H7 (cell line): ENCODE measurements around the gene TBC1D12. TPM values are rescaled to one million over a fixed set of nuclear protein-coding genes. Genes with fewer than 3 reads are reported as not detected.

Experiments used
- DNase-seq: peaks from one replicate; pipeline ENCODE4 v3.0.0; 2012
- H3K27me3 ChIP-seq: 2 replicates; pipeline ENCODE4 v1.6.0; 2011; ENCODE audit warnings: mild to moderate bottlenecking, low read length; ENCODE audit not compliant: control insufficient read depth, insufficient read depth
- H3K36me3 ChIP-seq: replicated peaks from 2 replicates; pipeline ENCODE4 v1.5.1; 2011; ENCODE audit warnings: low read length; ENCODE audit not compliant: control insufficient read depth, insufficient read depth
- H3K4me3 ChIP-seq: 2 replicates; pipeline ENCODE4 v1.5.1; 2011; ENCODE audit warnings: low read depth, mild to moderate bottlenecking, control low read depth, low read length, moderate library complexity; ENCODE audit not compliant: insufficient read depth
- total RNA-seq: library from RNA; depleted of rRNA; stranded (reverse); fragments of >200 nt; shearing (Covaris generic); gene quantifications from 2 replicates; pipeline ENCODE4 v1.2.3, GENCODE V29; 2014

Gene TBC1D12
- total RNA-seq, 1 experiment from 2014 or later, result 4.1 TPM

- no peaks in the 10 kb centered on the region for H3K27me3 ChIP-seq
- H3K36me3 ChIP-seq, result no peaks in the 10 kb centered on the region
- DNase-seq, result no peak
- no peak overlapping the region for H3K4me3 ChIP-seq
Measured at GRCh38 chr10:94451883-94452519, 49.7 kb downstream of the TBC1D12 start.

GRCh38 chr10:94456942-94457341, 54.6 kb downstream of the TBC1D12 start:
- Histone ChIP-seq H3K36me3 (no peaks in the 10 kb centered on the region), H3K27me3 (no peaks in the 10 kb centered on the region), H3K4me3 (no peak overlapping the region)
- no peak for DNase-seq

- no peaks in the 10 kb centered on the region for H3K36me3 ChIP-seq
- no peak overlapping the region for H3K4me3 ChIP-seq
- no peak for DNase-seq
- no peaks in the 10 kb centered on the region for H3K27me3 ChIP-seq
Measured at GRCh38 chr10:94459385-94459784, 57.0 kb downstream of the TBC1D12 start.

GRCh38 chr10:94461503-94461902, 59.2 kb downstream of the TBC1D12 start:
- no peak for DNase-seq
- Histone ChIP-seq H3K27me3 (no peaks in the 10 kb centered on the region), H3K36me3 (no peaks in the 10 kb centered on the region), H3K4me3 (no peak overlapping the region)

GRCh38 chr10:94462130-94462529, 59.8 kb downstream of the TBC1D12 start:
- Histone ChIP-seq H3K27me3 (no peaks in the 10 kb centered on the region), H3K36me3 (no peaks in the 10 kb centered on the region), H3K4me3 (no peak overlapping the region)
- DNase-seq, result no peak

GRCh38 chr10:94465684-94466083, 63.3 kb downstream of the TBC1D12 start:
- Histone ChIP-seq H3K27me3 (no peaks in the 10 kb centered on the region), H3K36me3 (no peaks in the 10 kb centered on the region), H3K4me3 (no peak overlapping the region)
- DNase-seq, result no peak

GRCh38 chr10:94481410-94481809, 79.1 kb downstream of the TBC1D12 start:
- H3K27me3 ChIP-seq, result no peaks in the 10 kb centered on the region
- no peak for DNase-seq
- H3K36me3 ChIP-seq, result no peaks in the 10 kb centered on the region
- H3K4me3 ChIP-seq, result no peak overlapping the region

GRCh38 chr10:94483970-94484369, 81.6 kb downstream of the TBC1D12 start:
- no peaks in the 10 kb centered on the region for H3K36me3 ChIP-seq
- no peak overlapping the region for H3K4me3 ChIP-seq
- DNase-seq, result no peak
- H3K27me3 ChIP-seq, result no peaks in the 10 kb centered on the region

- no peak for DNase-seq
- no peak overlapping the region for H3K4me3 ChIP-seq
- H3K27me3 ChIP-seq, result no peaks in the 10 kb centered on the region
- H3K36me3 ChIP-seq, result no peaks in the 10 kb centered on the region
Measured at GRCh38 chr10:94485094-94485493, 82.8 kb downstream of the TBC1D12 start.

- DNase-seq, result no peak
- Histone ChIP-seq H3K4me3 (no peak overlapping the region), H3K27me3 (no peaks in the 10 kb centered on the region), H3K36me3 (no peaks in the 10 kb centered on the region)
Measured at GRCh38 chr10:94487575-94487974, 85.2 kb downstream of the TBC1D12 start.

GRCh38 chr10:94489107-94489506, 86.8 kb downstream of the TBC1D12 start:
- no peak for DNase-seq
- Histone ChIP-seq H3K36me3 (no peaks in the 10 kb centered on the region), H3K4me3 (no peak overlapping the region), H3K27me3 (no peaks in the 10 kb centered on the region)

GRCh38 chr10:94489976-94490788, 87.8 kb downstream of the TBC1D12 start:
- Histone ChIP-seq H3K4me3 (no peak overlapping the region), H3K36me3 (no peaks in the 10 kb centered on the region), H3K27me3 (no peaks in the 10 kb centered on the region)
- no peak for DNase-seq

GRCh38 chr10:94490789-94491039, 88.4 kb downstream of the TBC1D12 start:
- no peaks in the 10 kb centered on the region for H3K36me3 ChIP-seq
- no peak for DNase-seq
- no peak overlapping the region for H3K4me3 ChIP-seq
- H3K27me3 ChIP-seq, result no peaks in the 10 kb centered on the region

GRCh38 chr10:94493463-94493862, 91.1 kb downstream of the TBC1D12 start:
- Histone ChIP-seq H3K4me3 (no peak overlapping the region), H3K27me3 (no peaks in the 10 kb centered on the region), H3K36me3 (no peaks in the 10 kb centered on the region)
- no peak for DNase-seq

GRCh38 chr10:94496010-94496409, 93.7 kb downstream of the TBC1D12 start:
- Histone ChIP-seq H3K4me3 (no peak overlapping the region), H3K36me3 (no peaks in the 10 kb centered on the region), H3K27me3 (no peaks in the 10 kb centered on the region)
- no peak for DNase-seq
